Neural crest cell (in vitro differentiated cells): ENCODE measurements around the gene MCF2. TPM values are rescaled to one million over a fixed set of nuclear protein-coding genes. Genes with fewer than 3 reads are reported as not detected.

Experiments
- DNase-seq: peaks from one replicate; pipeline ENCODE4 v3.0.0; 2021; ENCODE audit warnings: low read depth, mixed read lengths, low spot score
- H3K27ac Mint-ChIP-seq: one replicate; pipeline ENCODE4 v1.8.0; 2021; ENCODE audit warnings: mild to moderate bottlenecking, mixed read lengths; ENCODE audit not compliant: unreplicated experiment
- H3K27me3 Mint-ChIP-seq: 2 replicates; pipeline ENCODE4 v1.8.0; 2021; ENCODE audit warnings: low read depth, mild to moderate bottlenecking, mixed read lengths
- H3K36me3 Mint-ChIP-seq: 2 replicates; pipeline ENCODE4 v1.8.0; 2021; ENCODE audit warnings: low read depth, mild to moderate bottlenecking, mixed read lengths
- H3K4me1 Mint-ChIP-seq: 2 replicates; pipeline ENCODE4 v1.8.0; 2021; ENCODE audit warnings: mixed read lengths
- H3K4me3 Mint-ChIP-seq: one replicate; pipeline ENCODE4 v1.8.0; 2021; ENCODE audit warnings: mild to moderate bottlenecking, mixed read lengths
- H3K9me3 Mint-ChIP-seq: 2 replicates; pipeline ENCODE4 v1.8.0; 2021; ENCODE audit warnings: mixed read lengths
- total RNA-seq: library from RNA; stranded (reverse); gene quantifications from 2 replicates; pipeline ENCODE4 v1.2.1, GENCODE V29; 2021
- TF ChIP-seq, protein P1 (sequence below): fragments of 200-600 bp; sonication (generic); conservative IDR thresholded peaks from 2 replicates; pipeline ENCODE4 v1.5.0; 2021; ENCODE audit warnings: antibody characterized with exemption, mild to moderate bottlenecking

Gene MCF2
- total RNA-seq, 1 donor from 2014 or later, result 0.23 TPM

DNA sequence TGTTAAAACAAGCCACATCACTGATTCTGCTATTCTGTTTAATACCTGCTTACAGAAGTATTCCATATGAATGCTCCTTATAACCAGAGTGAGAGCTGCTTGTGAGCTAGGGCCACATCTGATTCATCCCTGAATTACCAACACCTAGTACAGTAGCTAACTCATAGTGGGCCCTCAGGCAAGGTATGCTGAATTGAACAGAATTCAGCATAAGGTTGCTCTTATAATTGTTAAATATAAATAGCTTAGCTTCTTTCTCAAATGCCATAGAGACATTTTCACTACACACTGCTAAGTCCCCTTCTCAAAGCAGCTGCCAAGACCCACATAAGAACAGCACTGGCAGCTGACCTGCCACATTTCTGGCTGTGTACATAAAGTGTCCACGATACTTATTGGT is 27.0 kb upstream of the MCF2 start:
- Mint-ChIP-seq H3K4me3 (no peak overlapping the region), H3K9me3 (peaks cover 4% of the 10 kb centered on the region), H3K36me3 (peaks cover 4% of the 10 kb centered on the region), H3K27ac (no peak overlapping the region), H3K27me3 (no peaks in the 10 kb centered on the region), H3K4me1 (no peaks in the 10 kb centered on the region)
- no peak for DNase-seq
- TF ChIP-seq, protein P1, sequence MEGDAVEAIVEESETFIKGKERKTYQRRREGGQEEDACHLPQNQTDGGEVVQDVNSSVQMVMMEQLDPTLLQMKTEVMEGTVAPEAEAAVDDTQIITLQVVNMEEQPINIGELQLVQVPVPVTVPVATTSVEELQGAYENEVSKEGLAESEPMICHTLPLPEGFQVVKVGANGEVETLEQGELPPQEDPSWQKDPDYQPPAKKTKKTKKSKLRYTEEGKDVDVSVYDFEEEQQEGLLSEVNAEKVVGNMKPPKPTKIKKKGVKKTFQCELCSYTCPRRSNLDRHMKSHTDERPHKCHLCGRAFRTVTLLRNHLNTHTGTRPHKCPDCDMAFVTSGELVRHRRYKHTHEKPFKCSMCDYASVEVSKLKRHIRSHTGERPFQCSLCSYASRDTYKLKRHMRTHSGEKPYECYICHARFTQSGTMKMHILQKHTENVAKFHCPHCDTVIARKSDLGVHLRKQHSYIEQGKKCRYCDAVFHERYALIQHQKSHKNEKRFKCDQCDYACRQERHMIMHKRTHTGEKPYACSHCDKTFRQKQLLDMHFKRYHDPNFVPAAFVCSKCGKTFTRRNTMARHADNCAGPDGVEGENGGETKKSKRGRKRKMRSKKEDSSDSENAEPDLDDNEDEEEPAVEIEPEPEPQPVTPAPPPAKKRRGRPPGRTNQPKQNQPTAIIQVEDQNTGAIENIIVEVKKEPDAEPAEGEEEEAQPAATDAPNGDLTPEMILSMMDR, result no peak

DNA sequence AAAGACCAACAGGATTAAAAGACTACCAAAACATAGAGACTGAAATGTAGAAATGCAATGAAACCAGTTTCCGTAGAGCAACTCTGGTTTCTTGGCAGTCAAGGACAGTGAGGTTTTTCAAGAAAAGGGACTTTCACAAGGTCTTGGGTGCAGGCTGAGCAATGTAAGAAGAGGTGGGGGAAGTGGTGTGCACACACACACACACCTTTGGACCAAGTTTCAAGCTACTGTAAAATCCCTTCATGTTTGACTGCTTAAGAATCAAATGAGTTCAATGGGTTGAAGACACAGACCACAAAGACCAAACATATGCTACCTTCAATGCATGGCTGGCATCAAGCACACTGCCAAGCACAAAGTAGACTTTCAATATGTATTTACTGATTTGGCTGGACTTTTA is 17.8 kb upstream of the MCF2 start:
- Mint-ChIP-seq H3K9me3 (peaks cover 3% of the 10 kb centered on the region), H3K4me1 (peaks cover 20% of the 10 kb centered on the region), H3K4me3 (no peak overlapping the region), H3K27ac (no peak overlapping the region), H3K36me3 (peaks cover 10% of the 10 kb centered on the region), H3K27me3 (no peaks in the 10 kb centered on the region)
- TF ChIP-seq, protein P1, result no peak
- DNase-seq, result no peak

GRCh38 chrX:139724626-139725025 is 16.7 kb upstream of the MCF2 start:
- Mint-ChIP-seq H3K4me1 (peaks cover 28% of the 10 kb centered on the region), H3K36me3 (peaks cover 10% of the 10 kb centered on the region), H3K27ac (no peak overlapping the region), H3K4me3 (no peak overlapping the region), H3K9me3 (peaks cover 3% of the 10 kb centered on the region), H3K27me3 (no peaks in the 10 kb centered on the region)
- TF ChIP-seq, protein P1, result no peak
- DNase-seq, result no peak

- DNase-seq, result no peak
- Mint-ChIP-seq H3K9me3 (peaks cover 5% of the 10 kb centered on the region), H3K36me3 (peaks cover 5% of the 10 kb centered on the region), H3K27ac (no peak overlapping the region), H3K4me1 (peaks cover 27% of the 10 kb centered on the region), H3K4me3 (no peak overlapping the region), H3K27me3 (peaks cover 2% of the 10 kb centered on the region)
- TF ChIP-seq, protein P1, result no peak
These were observed 13.0 kb upstream of the MCF2 start for GRCh38 chrX:139720979-139721378.

DNA sequence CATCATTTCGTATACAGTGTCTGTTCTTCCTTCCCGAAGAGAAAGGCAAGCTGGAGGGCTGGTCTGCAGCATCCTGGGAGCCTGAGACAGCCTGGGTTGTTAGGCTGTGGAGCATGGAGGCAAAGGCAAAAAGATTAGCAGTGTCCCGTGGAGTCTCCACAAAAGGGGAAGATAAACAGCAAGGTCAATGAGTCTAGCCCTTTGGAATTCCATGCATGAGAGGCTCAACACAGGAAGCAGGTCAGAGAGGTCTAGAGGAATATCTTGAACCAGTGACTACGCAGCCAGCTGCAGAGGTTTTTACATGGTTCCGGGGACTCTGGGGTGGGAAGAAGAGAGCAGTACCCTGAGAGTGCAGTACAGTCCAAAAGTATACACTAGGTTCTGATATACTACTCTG is 12.2 kb upstream of the MCF2 start:
- no peak for DNase-seq
- H3K9me3 Mint-ChIP-seq, result peaks cover 5% of the 10 kb centered on the region
- no peak overlapping the region for H3K27ac Mint-ChIP-seq
- peaks cover 4% of the 10 kb centered on the region for H3K36me3 Mint-ChIP-seq
- H3K27me3 Mint-ChIP-seq, result peaks cover 2% of the 10 kb centered on the region
- H3K4me1 Mint-ChIP-seq, result peaks cover 19% of the 10 kb centered on the region
- TF ChIP-seq, protein P1, result no peak
- H3K4me3 Mint-ChIP-seq, result no peak overlapping the region

DNA sequence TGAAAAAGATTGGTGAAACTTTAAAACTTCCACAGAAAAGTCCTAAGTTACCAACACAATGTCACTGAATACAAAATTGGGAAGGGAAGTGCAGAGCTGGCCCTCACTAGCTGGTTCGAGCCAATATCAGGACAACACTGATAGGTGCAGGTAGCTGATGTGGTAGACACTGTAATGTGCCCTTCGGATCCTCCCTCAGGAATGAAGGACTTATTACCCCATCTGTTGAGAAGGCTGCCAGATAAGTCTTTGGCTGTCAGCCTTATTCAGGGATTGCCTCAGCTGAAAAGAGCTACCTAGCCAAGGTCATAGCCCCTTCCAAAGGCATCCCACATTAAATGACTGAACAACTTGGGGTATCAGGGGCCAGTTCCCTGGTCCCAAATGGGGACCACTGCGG is 5.3 kb downstream of the MCF2 start:
- TF ChIP-seq, protein P1, result no peak
- H3K4me3 Mint-ChIP-seq, result no peak overlapping the region
- no peak for DNase-seq
- H3K4me1 Mint-ChIP-seq, result no peaks in the 10 kb centered on the region
- peaks cover 7% of the 10 kb centered on the region for H3K36me3 Mint-ChIP-seq
- H3K27me3 Mint-ChIP-seq, result no peaks in the 10 kb centered on the region
- H3K9me3 Mint-ChIP-seq, result peaks cover 5% of the 10 kb centered on the region
- no peak overlapping the region for H3K27ac Mint-ChIP-seq
